AG04450 (cell line): ENCODE data around the gene EXOC4. TPM values are rescaled to one million over a fixed set of nuclear protein-coding genes. Genes with fewer than 3 reads are reported as not detected.

Experiments used
- CTCF ChIA-PET: fragments of 300-600, 350-600 bp; formaldehyde crosslinking; extraction: SDS; loops from one replicate; lab custom pipeline; 2022; ENCODE audit warnings: antibody characterized with exemption, inconsistent platforms; lab: Charles Lee
- POLR2A ChIA-PET: fragments of 350-600 bp; formaldehyde crosslinking; extraction: SDS; loops from one replicate; lab custom pipeline; 2021; ENCODE audit warnings: antibody characterized with exemption, inconsistent platforms; lab: Yijun Ruan, JAX
- DNase-seq: peaks from one replicate; pipeline ENCODE4 v3.0.0-alpha.2; 2011; ENCODE audit warnings: low read depth, low spot score
- H3K27ac ChIP-seq: one replicate; pipeline ENCODE4 v1.5.1; 2012; ENCODE audit warnings: low read depth, low read length, control low read depth
- H3K27me3 ChIP-seq: one replicate; pipeline ENCODE4 v1.6.0; 2012; ENCODE audit warnings: low read length; ENCODE audit not compliant: control insufficient read depth, insufficient read depth
- H3K4me3 ChIP-seq: 2 replicates; pipeline ENCODE4 v1.5.1; 2011; ENCODE audit warnings: mild to moderate bottlenecking, low read depth, low read length, control low read depth
- H3K9me3 ChIP-seq: 2 replicates; pipeline ENCODE4 v1.5.1; 2012; ENCODE audit warnings: low read length; ENCODE audit not compliant: control insufficient read depth, insufficient read depth
- CTCF ChIP-seq: IDR thresholded peaks from 2 replicates; pipeline ENCODE4 v1.5.1; 2011; ENCODE audit warnings: low read depth, low read length, control low read depth, inconsistent platforms
- polyA plus RNA-seq: library from polyadenylated mRNA; depleted of rRNA; stranded (reverse); fragments of >200 nt; gene quantifications from 2 replicates; pipeline ENCODE4 v1.2.3, GENCODE V29; 2011

EXOC4 gene
- polyA plus RNA-seq, 1 experiment = 73.5 TPM

- ChIA-PET CTCF (interaction anchor here (1.2 kb wide), 1 partner anchor 9 kb away, joined by 3 read pairs; no protein-coding TSS in a partner anchor), POLR2A (no interaction called here)
- Histone ChIP-seq H3K9me3 (no peaks in the 10 kb centered on the region), H3K27ac (no peak overlapping the region), H3K27me3 (peaks cover 2% of the 10 kb centered on the region), H3K4me3 (no peak overlapping the region)
- no peak for TF ChIP-seq CTCF
- DNase-seq = no peak
Observed at GRCh38 chr7:133240302-133240701, 12.6 kb upstream of the EXOC4 start.

GRCh38 chr7:133246558-133246957 is 6.3 kb upstream of the EXOC4 start:
- ChIA-PET POLR2A (no interaction called here), CTCF (interaction anchor here (1.3 kb wide), 1 partner anchor 14 kb away, joined by 6 read pairs; no protein-coding TSS in a partner anchor)
- no peak for TF ChIP-seq CTCF
- Histone ChIP-seq H3K9me3 (no peaks in the 10 kb centered on the region), H3K27me3 (no peaks in the 10 kb centered on the region), H3K4me3 (no peak overlapping the region), H3K27ac (no peak overlapping the region)
- no peak for DNase-seq

DNA sequence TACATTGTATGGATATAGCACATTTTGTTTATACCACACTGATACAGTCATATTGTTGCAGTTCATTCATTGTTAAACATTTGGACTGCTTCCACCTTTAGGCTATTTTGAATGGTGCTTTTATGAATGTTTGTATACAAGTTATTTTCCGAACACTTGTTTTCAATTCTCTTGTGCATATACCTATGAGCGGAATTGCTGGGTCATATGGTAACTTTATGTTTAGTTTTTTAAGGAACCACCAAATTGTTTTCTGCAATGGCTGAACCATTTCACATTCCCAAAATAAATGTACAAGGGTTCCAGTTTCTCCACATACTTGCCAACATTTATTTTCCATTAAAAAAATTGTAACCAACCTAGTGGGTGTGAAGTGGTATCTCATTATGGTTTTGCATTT is 4.0 kb upstream of the EXOC4 start:
- Histone ChIP-seq H3K27me3 (no peaks in the 10 kb centered on the region), H3K4me3 (no peak overlapping the region), H3K27ac (no peak overlapping the region), H3K9me3 (no peaks in the 10 kb centered on the region)
- no peak for TF ChIP-seq CTCF
- ChIA-PET POLR2A (no interaction called here), CTCF (no interaction called here)
- DNase-seq = no peak

DNA sequence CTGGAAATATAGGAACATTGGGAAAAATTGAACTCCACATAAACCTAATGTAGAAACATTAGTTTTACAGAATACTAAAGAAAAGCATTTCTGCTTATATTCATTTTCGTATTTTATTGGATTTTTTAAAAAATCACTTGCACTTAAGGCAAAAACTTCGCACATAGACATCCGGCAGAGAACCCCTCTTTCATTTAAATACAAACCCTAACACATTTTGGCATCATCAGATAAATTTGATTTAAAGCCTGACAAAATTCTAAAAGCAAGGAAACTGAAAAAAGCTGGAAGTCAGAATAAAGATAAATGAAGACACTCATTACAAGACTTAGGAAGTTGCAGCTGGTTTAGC is 396 bp upstream of the EXOC4 start:
- ChIA-PET CTCF (interaction anchor here (1.0 to 2.3 kb wide), 3 partner anchors 43 to 602 kb away, joined by 3 to 8 read pairs (median 3); no protein-coding TSS in a partner anchor), POLR2A (no interaction called here)

DNA sequence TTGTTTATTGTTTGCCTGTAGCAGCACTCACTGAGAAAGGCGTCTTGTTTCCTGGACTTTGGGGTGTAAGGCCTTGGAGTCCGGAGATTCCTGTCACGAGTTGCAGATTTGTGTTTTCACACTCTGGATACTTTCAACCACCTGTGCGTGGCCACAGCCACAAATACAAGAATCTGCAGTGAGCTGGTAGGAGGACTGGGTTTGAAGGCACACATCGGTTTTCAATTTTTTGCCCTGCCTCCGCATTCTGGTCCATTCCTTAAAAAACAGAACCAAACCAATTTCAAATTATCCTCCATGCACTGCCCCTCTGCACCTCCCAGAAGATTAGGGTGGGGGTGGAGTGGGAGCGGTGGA is 619 bp downstream of the EXOC4 start:
- TF ChIP-seq CTCF = no peak
- H3K9me3 ChIP-seq = no peaks in the 10 kb centered on the region
- no peak for DNase-seq
- peak overlapping the region; percentile 85 for H3K4me3 ChIP-seq
- ChIA-PET CTCF (interaction anchor here (0.6 to 2.3 kb wide), 3 partner anchors 42 to 890 kb away, joined by 3 to 8 read pairs (median 3); no protein-coding TSS in a partner anchor), POLR2A (no interaction called here)
- H3K27me3 ChIP-seq = no peaks in the 10 kb centered on the region
- H3K27ac ChIP-seq = no peak overlapping the region

More for the DNA sequence above, 396 bp upstream of the EXOC4 start:
- no peak for TF ChIP-seq CTCF
- DNase-seq = no peak
- Histone ChIP-seq H3K27me3 (no peaks in the 10 kb centered on the region), H3K9me3 (no peaks in the 10 kb centered on the region), H3K27ac (no peak overlapping the region), H3K4me3 (no peak overlapping the region)
